Suprapubic skin (tissue), 4 donors: ENCODE measurements around the gene CDH13. TPM values are rescaled to one million over a fixed set of nuclear protein-coding genes. Genes with fewer than 3 reads are reported as not detected.

ENCODE experiments used
- DNase-seq, 2 donors: peaks; one replicate each; pipeline ENCODE4 v3.0.0-alpha.2; 2019; ENCODE audit warnings: low spot score in 2 of 2
- H3K27ac ChIP-seq: fragments of 200-600 bp; sonication (generic); one replicate; pipeline ENCODE4 v1.5.1; 2019
- H3K27me3 ChIP-seq: fragments of 200-600 bp; sonication (generic); one replicate; pipeline ENCODE4 v1.5.1; 2019
- H3K36me3 ChIP-seq: fragments of 200-600 bp; sonication (generic); one replicate; pipeline ENCODE4 v1.5.1; 2019
- H3K4me1 ChIP-seq: fragments of 200-600 bp; sonication (generic); one replicate; pipeline ENCODE4 v1.5.1; 2019
- H3K4me3 ChIP-seq: fragments of 200-600 bp; sonication (generic); one replicate; pipeline ENCODE4 v1.5.1; 2019; ENCODE audit warnings: mild to moderate bottlenecking
- H3K9me3 ChIP-seq: fragments of 200-600 bp; sonication (generic); one replicate; pipeline ENCODE4 v1.5.1; 2019
- EP300 ChIP-seq: sonication (generic); formaldehyde crosslinking; IDR thresholded peaks from one replicate; pipeline ENCODE4 v1.6.1; 2017; ENCODE audit warnings: antibody characterized with exemption
- POLR2A ChIP-seq, 2 donors: fragments of 450-650 bp; IDR thresholded peaks; one replicate each; pipeline ENCODE4 v1.6.1; 2017; ENCODE audit warnings: antibody characterized with exemption in 2 of 2, mild to moderate bottlenecking in 2 of 2, moderate library complexity in 2 of 2
- POLR2AphosphoS5 ChIP-seq, 3 donors: sonication (generic); formaldehyde crosslinking; IDR thresholded peaks; one replicate each; pipeline ENCODE4 v1.6.1; 2017; ENCODE audit warnings: antibody characterized with exemption in 3 of 3
- WGBS: methylation state at CpG from one replicate; pipeline ENCODE4 v1.1.5; 2018; 5-methylcytosine and 5-hydroxymethylcytosine counted together
- total RNA-seq, 4 donors: library from RNA; depleted of rRNA; stranded (reverse); fragments of >200 nt; gene quantifications; one replicate each; pipeline ENCODE4 v1.1.0, GENCODE V29; 2016
- TF ChIP-seq, protein P1 (sequence below), 2 donors: fragments of 200-600 bp in 1 of 2; fragments of 450-650 bp in 1 of 2; sonication (generic) in 1 of 2; IDR thresholded peaks; one replicate each; pipeline ENCODE4 v1.5.1; 2016 to 2019; ENCODE audit warnings: antibody characterized with exemption in 2 of 2, mild to moderate bottlenecking in 1 of 2, moderate library complexity in 1 of 2

The CDH13 gene
- total RNA-seq, 4 donors from 2014 or later = 90.4 to 176 (median 139) TPM

- H3K4me1 ChIP-seq = no peaks in the 10 kb centered on the region
- WGBS = 86% methylated on average over 6 of the region's 6 CpGs
- no peak overlapping the region for H3K27ac ChIP-seq
- H3K27me3 ChIP-seq = no peaks in the 10 kb centered on the region
- H3K9me3 ChIP-seq = no peaks in the 10 kb centered on the region
- no peak for DNase-seq
- no peaks in the 10 kb centered on the region for H3K36me3 ChIP-seq
- TF ChIP-seq EP300 (no peak), POLR2A (IDR thresholded peaks at IDR 0.05) (no peak), POLR2AphosphoS5 (IDR thresholded peaks at IDR 0.05) (no peak)
- TF ChIP-seq, protein P1, sequence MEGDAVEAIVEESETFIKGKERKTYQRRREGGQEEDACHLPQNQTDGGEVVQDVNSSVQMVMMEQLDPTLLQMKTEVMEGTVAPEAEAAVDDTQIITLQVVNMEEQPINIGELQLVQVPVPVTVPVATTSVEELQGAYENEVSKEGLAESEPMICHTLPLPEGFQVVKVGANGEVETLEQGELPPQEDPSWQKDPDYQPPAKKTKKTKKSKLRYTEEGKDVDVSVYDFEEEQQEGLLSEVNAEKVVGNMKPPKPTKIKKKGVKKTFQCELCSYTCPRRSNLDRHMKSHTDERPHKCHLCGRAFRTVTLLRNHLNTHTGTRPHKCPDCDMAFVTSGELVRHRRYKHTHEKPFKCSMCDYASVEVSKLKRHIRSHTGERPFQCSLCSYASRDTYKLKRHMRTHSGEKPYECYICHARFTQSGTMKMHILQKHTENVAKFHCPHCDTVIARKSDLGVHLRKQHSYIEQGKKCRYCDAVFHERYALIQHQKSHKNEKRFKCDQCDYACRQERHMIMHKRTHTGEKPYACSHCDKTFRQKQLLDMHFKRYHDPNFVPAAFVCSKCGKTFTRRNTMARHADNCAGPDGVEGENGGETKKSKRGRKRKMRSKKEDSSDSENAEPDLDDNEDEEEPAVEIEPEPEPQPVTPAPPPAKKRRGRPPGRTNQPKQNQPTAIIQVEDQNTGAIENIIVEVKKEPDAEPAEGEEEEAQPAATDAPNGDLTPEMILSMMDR (IDR thresholded peaks at IDR 0.05) = no peak
- no peak overlapping the region for H3K4me3 ChIP-seq
Measured at GRCh38 chr16:83439412-83439811, 812.6 kb downstream of the CDH13 start.

GRCh38 chr16:83441517-83441916, 814.7 kb downstream of the CDH13 start:
- H3K4me1 ChIP-seq = no peaks in the 10 kb centered on the region
- no peaks in the 10 kb centered on the region for H3K36me3 ChIP-seq
- no peaks in the 10 kb centered on the region for H3K27me3 ChIP-seq
- TF ChIP-seq EP300 (no peak), POLR2AphosphoS5 (IDR thresholded peaks at IDR 0.05) (no peak), POLR2A (IDR thresholded peaks at IDR 0.05) (no peak)
- TF ChIP-seq, protein P1 (IDR thresholded peaks at IDR 0.05) = no peak
- DNase-seq = no peak
- no peak overlapping the region for H3K27ac ChIP-seq
- 33% methylated on average over 4 of the region's 4 CpGs for WGBS
- no peaks in the 10 kb centered on the region for H3K9me3 ChIP-seq
- H3K4me3 ChIP-seq = no peak overlapping the region

DNA sequence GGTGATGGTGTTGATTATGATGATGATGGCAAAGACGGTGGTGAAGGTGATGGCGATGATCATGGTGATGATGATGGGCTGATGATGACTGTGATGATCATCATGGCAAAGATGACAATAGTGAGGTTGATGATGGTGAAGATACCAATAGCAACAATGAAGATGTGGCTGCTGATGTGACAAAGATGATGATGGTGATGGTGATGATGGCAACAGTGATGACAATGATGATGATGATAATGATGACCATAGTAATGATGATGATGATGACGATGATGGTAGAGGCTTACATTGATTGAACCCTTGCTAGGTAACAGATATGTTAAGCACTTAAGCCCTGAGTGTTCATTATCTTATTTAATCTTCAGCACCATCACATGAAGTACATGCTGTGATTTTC, 817.2 kb downstream of the CDH13 start:
- Histone ChIP-seq H3K9me3 (no peaks in the 10 kb centered on the region), H3K27me3 (no peaks in the 10 kb centered on the region), H3K27ac (no peak overlapping the region), H3K36me3 (no peaks in the 10 kb centered on the region), H3K4me1 (no peaks in the 10 kb centered on the region), H3K4me3 (no peak overlapping the region)
- WGBS = 96% methylated on average over 3 of the region's 3 CpGs
- DNase-seq = no peak
- no peak for TF ChIP-seq EP300
- no peak for TF ChIP-seq POLR2AphosphoS5 (IDR thresholded peaks at IDR 0.05)
- TF ChIP-seq, protein P1 (IDR thresholded peaks at IDR 0.05) = no peak
- no peak for TF ChIP-seq POLR2A (IDR thresholded peaks at IDR 0.05)

DNA sequence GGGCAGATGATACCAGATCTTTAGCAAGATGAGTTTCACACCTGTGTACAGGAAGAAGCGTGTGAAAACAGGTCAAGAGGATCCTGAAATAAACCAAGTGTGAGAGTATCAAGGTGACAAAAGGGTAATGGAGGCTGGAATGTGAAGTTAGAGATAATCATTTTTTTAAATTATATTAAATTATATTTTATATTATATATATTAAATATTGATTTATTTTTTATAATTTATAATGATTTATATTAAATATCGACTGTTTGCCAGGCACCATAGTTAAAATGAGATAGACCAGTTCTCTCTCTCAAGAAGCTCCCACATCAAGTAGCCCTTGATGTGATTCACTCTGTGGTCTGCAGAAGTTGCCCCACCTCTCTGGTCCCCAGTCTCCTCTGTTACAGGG, 820.8 kb downstream of the CDH13 start:
- Histone ChIP-seq H3K36me3 (no peaks in the 10 kb centered on the region), H3K4me1 (no peaks in the 10 kb centered on the region), H3K4me3 (no peak overlapping the region), H3K9me3 (no peaks in the 10 kb centered on the region), H3K27me3 (no peaks in the 10 kb centered on the region), H3K27ac (no peak overlapping the region)
- TF ChIP-seq EP300 (no peak), POLR2AphosphoS5 (IDR thresholded peaks at IDR 0.05) (no peak), POLR2A (IDR thresholded peaks at IDR 0.05) (no peak)
- TF ChIP-seq, protein P1 (IDR thresholded peaks at IDR 0.05) = no peak
- WGBS = 46% methylated on average over 2 of the region's 2 CpGs
- DNase-seq = no peak

DNA sequence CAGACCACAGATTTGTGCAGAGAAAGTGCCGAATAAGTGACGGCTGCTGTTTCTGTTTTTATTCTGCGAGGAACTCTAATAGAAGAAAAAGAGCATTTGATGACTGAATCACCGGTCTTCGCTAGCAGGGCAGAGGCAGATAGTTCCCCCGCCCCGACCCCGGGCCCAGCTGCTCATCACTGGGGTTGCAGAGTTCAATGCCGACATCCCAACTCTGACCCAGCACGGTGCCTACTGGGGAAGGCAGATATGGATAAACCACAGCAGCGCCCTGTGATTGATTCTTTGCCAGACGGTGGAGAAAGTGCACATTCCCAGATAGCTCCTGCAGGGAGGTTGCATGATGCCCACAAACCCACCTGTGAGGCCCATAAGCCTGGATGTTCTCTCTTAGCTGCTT, 823.1 kb downstream of the CDH13 start:
- TF ChIP-seq POLR2AphosphoS5 (IDR thresholded peaks at IDR 0.05) = no peak
- TF ChIP-seq, protein P1 (IDR thresholded peaks at IDR 0.05) = no peak
- no peak for TF ChIP-seq EP300
- TF ChIP-seq POLR2A (IDR thresholded peaks at IDR 0.05) = no peak
- no peak overlapping the region for H3K27ac ChIP-seq
- 90% methylated on average over 12 of the region's 12 CpGs for WGBS

More for the DNA sequence above, 823.1 kb downstream of the CDH13 start:
- H3K4me3 ChIP-seq = no peak overlapping the region
- H3K27me3 ChIP-seq = no peaks in the 10 kb centered on the region
- DNase-seq = no peak
- H3K4me1 ChIP-seq = no peaks in the 10 kb centered on the region
- no peaks in the 10 kb centered on the region for H3K9me3 ChIP-seq
- no peaks in the 10 kb centered on the region for H3K36me3 ChIP-seq
